GM18526 (cell line): Measurements from ENCODE around the gene CATSPER2.
"Not testable (repeated sequence)": the region's sequence is repeated elsewhere in the genome, so short reads cannot be mapped to it uniquely, and the experiment has no call there.

Experiments
- POLR2A ChIP-seq: IDR thresholded peaks from 3 replicates; pipeline ENCODE4 v1.6.1; 2011; ENCODE audit not compliant: insufficient read length; ENCODE audit errors: extremely low read depth

CATSPER2 gene

GRCh38 chr15:43648649-43649429 is at the start of gene CATSPER2:
Gene CATSPER2, minus strand, starts transcription at chr15:43648844. Its CDS starts 783 bp downstream, at chr15:43648061.
- TF ChIP-seq POLR2A: no peak

GRCh38 chr15:43693148-43694022 is 44.7 kb upstream of the CATSPER2 start, which contains the start of gene CKMT1A:
Gene CKMT1A, plus strand, starts transcription at chr15:43693859. Its CDS starts 192 bp downstream, at chr15:43694051.
- TF ChIP-seq POLR2A: not testable (repeated sequence)

- TF ChIP-seq POLR2A: no peak
Measured at GRCh38 chr15:43625106-43625505, 23.5 kb downstream of the CATSPER2 start.

GRCh38 chr15:43618700-43619099 is 29.9 kb downstream of the CATSPER2 start, which contains the start of gene STRC:
Gene STRC, minus strand, starts transcription at chr15:43618800. Its CDS starts 78 bp downstream, at chr15:43618722.
- not testable (repeated sequence) for TF ChIP-seq POLR2A

GRCh38 chr15:43593328-43594190 is 55.1 kb downstream of the CATSPER2 start, which contains the start of gene CKMT1B:
Gene CKMT1B, plus strand, starts transcription at chr15:43594027. Its CDS starts 192 bp downstream, at chr15:43594219.
- not testable (repeated sequence) for TF ChIP-seq POLR2A

GRCh38 chr15:43589778-43590466 is 58.7 kb downstream of the CATSPER2 start, which contains the start of gene PPIP5K1:
Gene PPIP5K1, minus strand, starts transcription at chr15:43590208. Its CDS starts 5,704 bp downstream, at chr15:43584504.
- not testable (repeated sequence) for TF ChIP-seq POLR2A
